Measurements from ENCODE around the gene TNFAIP2.
"Not testable (repeated sequence)": the region's sequence is repeated elsewhere in the genome, so short reads cannot be mapped to it uniquely, and the experiment has no call there.

The TNFAIP2 gene

GRCh38 chr14:103164006-103164405, 40.7 kb downstream of the TNFAIP2 start:
- ATAC-seq (ENCODE audit: low read depth) (no peak), DNase-seq (ENCODE audit: low spot score) (no peak)
- TF ChIP-seq CTCF (IDR thresholded peaks at IDR 0.05; ENCODE audit: poor library complexity, severe bottlenecking) = no peak
- Histone ChIP-seq H3K27ac (ENCODE audit: poor library complexity, severe bottlenecking) (no peak overlapping the region), H3K9me3 (ENCODE audit: severe bottlenecking) (no peaks in the 10 kb centered on the region), H3K36me3 (ENCODE audit: low read depth) (no peaks in the 10 kb centered on the region), H3K4me1 (ENCODE audit: insufficient read depth, poor library complexity, severe bottlenecking) (peaks cover 4% of the 10 kb centered on the region), H3K27me3 (ENCODE audit: insufficient read depth, poor library complexity, severe bottlenecking) (no peaks in the 10 kb centered on the region), H3K4me3 (ENCODE audit: severe bottlenecking) (no peak overlapping the region)

GRCh38 chr14:103164779-103165178, 41.5 kb downstream of the TNFAIP2 start:
- ATAC-seq (ENCODE audit: low read depth) (no peak), DNase-seq (ENCODE audit: low spot score) (no peak)
- H3K4me1 ChIP-seq (ENCODE audit: insufficient read depth, poor library complexity, severe bottlenecking) = peaks cover 4% of the 10 kb centered on the region
- H3K4me3 ChIP-seq (ENCODE audit: severe bottlenecking) = no peak overlapping the region
- H3K27ac ChIP-seq (ENCODE audit: poor library complexity, severe bottlenecking) = no peak overlapping the region
- no peaks in the 10 kb centered on the region for H3K27me3 ChIP-seq (ENCODE audit: insufficient read depth, poor library complexity, severe bottlenecking)
- H3K36me3 ChIP-seq (ENCODE audit: low read depth) = no peaks in the 10 kb centered on the region
- no peak for TF ChIP-seq CTCF (IDR thresholded peaks at IDR 0.05; ENCODE audit: poor library complexity, severe bottlenecking)
- no peaks in the 10 kb centered on the region for H3K9me3 ChIP-seq (ENCODE audit: severe bottlenecking)

- Histone ChIP-seq H3K36me3 (ENCODE audit: low read depth) (no peaks in the 10 kb centered on the region), H3K27me3 (ENCODE audit: insufficient read depth, poor library complexity, severe bottlenecking) (no peaks in the 10 kb centered on the region), H3K9me3 (ENCODE audit: severe bottlenecking) (no peaks in the 10 kb centered on the region), H3K27ac (ENCODE audit: poor library complexity, severe bottlenecking) (no peak overlapping the region), H3K4me1 (ENCODE audit: insufficient read depth, poor library complexity, severe bottlenecking) (peaks cover 4% of the 10 kb centered on the region), H3K4me3 (ENCODE audit: severe bottlenecking) (no peak overlapping the region)
- ATAC-seq (ENCODE audit: low read depth) (no peak), DNase-seq (ENCODE audit: low spot score) (no peak)
- no peak for TF ChIP-seq CTCF (IDR thresholded peaks at IDR 0.05; ENCODE audit: poor library complexity, severe bottlenecking)
These were observed 42.1 kb downstream of the TNFAIP2 start for GRCh38 chr14:103165323-103165722.

GRCh38 chr14:103169954-103170353, 46.7 kb downstream of the TNFAIP2 start:
- no peak overlapping the region for H3K27ac ChIP-seq (ENCODE audit: poor library complexity, severe bottlenecking)
- H3K4me1 ChIP-seq (ENCODE audit: insufficient read depth, poor library complexity, severe bottlenecking) = peaks cover 10% of the 10 kb centered on the region
- no peak for TF ChIP-seq CTCF (IDR thresholded peaks at IDR 0.05; ENCODE audit: poor library complexity, severe bottlenecking)
- no peak overlapping the region for H3K4me3 ChIP-seq (ENCODE audit: severe bottlenecking)
- H3K36me3 ChIP-seq (ENCODE audit: low read depth) = no peaks in the 10 kb centered on the region
- H3K27me3 ChIP-seq (ENCODE audit: insufficient read depth, poor library complexity, severe bottlenecking) = no peaks in the 10 kb centered on the region
- ATAC-seq (ENCODE audit: low read depth) = no peak
- no peak for DNase-seq (ENCODE audit: low spot score)
- no peaks in the 10 kb centered on the region for H3K9me3 ChIP-seq (ENCODE audit: severe bottlenecking)

GRCh38 chr14:103171206-103171605, 47.9 kb downstream of the TNFAIP2 start:
- DNase-seq (ENCODE audit: low spot score); H3K4me3 ChIP-seq (ENCODE audit: severe bottlenecking); H3K9me3 ChIP-seq (ENCODE audit: severe bottlenecking); H3K4me1 ChIP-seq (ENCODE audit: insufficient read depth, poor library complexity, severe bottlenecking); ATAC-seq (ENCODE audit: low read depth); H3K27me3 ChIP-seq (ENCODE audit: insufficient read depth, poor library complexity, severe bottlenecking); H3K36me3 ChIP-seq (ENCODE audit: low read depth); H3K27ac ChIP-seq (ENCODE audit: poor library complexity, severe bottlenecking): not testable (repeated sequence)
